22Rv1 (cell line): ENCODE data around the gene GOLGA2.

Experiments used
- CTCF ChIP-seq: fragments of 450-650 bp; IDR thresholded peaks from 2 replicates; pipeline ENCODE4 v1.5.1; 2017; ENCODE audit warnings: mild to moderate bottlenecking
- ZFX ChIP-seq: fragments of 450-650 bp; IDR thresholded peaks from 2 replicates; pipeline ENCODE4 v1.6.1; 2017; ENCODE audit warnings: antibody characterized with exemption, borderline replicate concordance

DNA sequence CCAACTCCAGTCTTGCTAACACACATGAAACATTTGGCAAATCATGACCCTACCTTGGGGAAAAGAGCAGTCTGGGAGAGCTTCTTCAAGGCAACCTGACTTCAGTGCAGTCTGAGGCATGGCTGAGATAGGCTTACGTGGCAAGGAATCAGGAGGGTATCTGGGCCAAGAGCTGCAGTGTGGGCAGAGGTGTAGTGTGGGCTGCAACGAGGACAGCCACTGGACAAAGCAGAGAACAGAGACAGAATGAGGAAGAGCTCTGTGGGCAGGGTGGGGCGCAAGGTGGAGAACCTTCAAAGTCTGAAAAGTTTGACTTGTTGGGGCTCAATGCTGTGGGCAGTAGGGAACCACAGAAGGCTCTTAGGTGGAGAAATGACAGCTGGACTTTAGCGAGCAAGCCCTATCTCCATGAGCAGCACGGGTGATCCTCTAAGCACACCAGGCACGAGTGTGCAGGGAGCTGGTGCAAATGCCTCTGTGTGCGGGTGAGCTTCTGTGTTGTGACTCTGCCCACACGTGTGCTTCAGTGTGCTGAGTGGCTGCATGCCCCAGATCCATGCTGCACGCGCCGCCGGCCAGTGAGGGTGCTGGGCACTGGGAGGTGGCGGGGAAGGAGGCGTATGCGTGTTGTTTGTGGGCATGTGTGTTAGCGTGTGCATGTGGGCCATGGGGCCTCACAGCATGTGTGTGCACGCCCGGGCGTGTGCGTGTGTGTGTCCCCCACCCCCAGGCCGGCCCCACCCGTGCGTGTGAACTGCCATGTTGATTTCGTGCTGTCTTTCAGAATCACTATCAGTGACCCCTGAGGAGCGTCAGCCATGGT lies 23.3 kb downstream of the GOLGA2 start:
- TF ChIP-seq ZFX = no peak
- TF ChIP-seq CTCF = no peak
